HepG2 (cell line): ENCODE measurements around the gene ZCCHC3. TPM values are rescaled to one million over a fixed set of nuclear protein-coding genes. Genes with fewer than 3 reads are reported as not detected.

Source experiments
- ATAC-seq: fragments of 200-7000 bp; cut with Tn5 transposase; 3 replicates; pipeline ENCODE4 v1.9.1; 2020; ENCODE audit warnings: mild to moderate bottlenecking, moderate library complexity
- BruUV-seq: library from RNA; stranded (reverse); fragments of 400-500 nt; replicated peaks from 2 replicates; lab custom pipeline; 2021; lab: Mats Ljungman, UMichigan
- CTCF ChIA-PET: fragments of 300-600 bp; formaldehyde crosslinking; extraction: SDS; loops from one replicate; lab custom pipeline; 2021; ENCODE audit warnings: low total read pairs, inconsistent platforms, low intra/inter-chr PET ratio; lab: Yijun Ruan, JAX
- POLR2A ChIA-PET: fragments of 350-600 bp; sonication (Branson Sonifier 250); formaldehyde crosslinking; loops from one replicate; lab custom pipeline; 2020; ENCODE audit warnings: antibody characterized with exemption, inconsistent platforms; lab: Yijun Ruan, JAX
- DNase-seq: peaks from one replicate; pipeline ENCODE4 v3.0.0-alpha.2; 2015; ENCODE audit warnings: low spot score
- FAIRE-seq: peaks from 3 replicates; lab custom pipeline; 2011; peaks lifted over from hg19 to GRCh38; lab: Jason Lieb, UNC
- H2AFZ ChIP-seq: one replicate; pipeline ENCODE4 v1.6.1; 2011; ENCODE audit warnings: low read length, inconsistent platforms
- H3K27ac ChIP-seq: fragments of 300-600 bp; 3 replicates; pipeline ENCODE4 v1.8.0; 2011; ENCODE audit warnings: mixed run types, mild to moderate bottlenecking, mixed read lengths, low read length, inconsistent platforms; ENCODE audit not compliant: insufficient read depth; ENCODE audit errors: extremely low read length
- H3K27me3 ChIP-seq, 2 experiments: fragments of 200-600 bp in 1 of 2; 2 replicates in 1 of 2; 3 replicates in 1 of 2; pipeline versions ENCODE4 v1.6.0 to v1.8.0; 2011; ENCODE audit warnings: low read length in 2 of 2, mild to moderate bottlenecking in 2 of 2, moderate library complexity in 2 of 2, inconsistent platforms in 1 of 2; ENCODE audit not compliant: insufficient read depth in 2 of 2, control insufficient read depth in 1 of 2
- H3K36me3 ChIP-seq, 2 experiments: fragments of 200-600 bp in 1 of 2; replicated peaks in 1 of 2; 2 replicates in 1 of 2; 3 replicates in 1 of 2; pipeline versions ENCODE4 v1.5.1 to v1.8.0; 2011; ENCODE audit warnings: low read length in 2 of 2, inconsistent platforms in 1 of 2; ENCODE audit not compliant: insufficient read depth in 2 of 2, control insufficient read depth in 1 of 2
- H3K4me1 ChIP-seq: 2 replicates; pipeline ENCODE4 v1.5.1; 2012; ENCODE audit warnings: low read length, inconsistent platforms; ENCODE audit not compliant: insufficient read depth
- H3K4me2 ChIP-seq: 2 replicates; pipeline ENCODE4 v1.6.0; 2011; ENCODE audit warnings: low read depth, low read length, inconsistent platforms
- H3K4me3 ChIP-seq, 3 experiments: fragments of 200-600 bp in 1 of 3; sonication (generic), shearing (Covaris generic) in 1 of 3; replicated peaks in 1 of 3; 2 replicates each; pipeline ENCODE4 v1.5.1; 2011 to 2016; ENCODE audit warnings: low read length in 3 of 3, inconsistent platforms in 2 of 3, low read depth in 2 of 3, mild to moderate bottlenecking in 2 of 3, control low read depth in 1 of 3, mixed read lengths in 1 of 3; ENCODE audit not compliant: insufficient read depth in 1 of 3
- H3K79me2 ChIP-seq: one replicate; pipeline ENCODE4 v1.6.1; 2011; ENCODE audit warnings: low read length, inconsistent platforms; ENCODE audit not compliant: insufficient read depth
- H3K9ac ChIP-seq: 2 replicates; pipeline ENCODE4 v1.6.0; 2011; ENCODE audit warnings: mild to moderate bottlenecking, low read depth, low read length, inconsistent platforms; ENCODE audit not compliant: insufficient read depth
- H3K9me3 ChIP-seq: 2 replicates; pipeline ENCODE4 v1.5.1; 2012; ENCODE audit warnings: mild to moderate bottlenecking, low read length
- H4K20me1 ChIP-seq: 2 replicates; pipeline ENCODE4 v1.6.0; 2011; ENCODE audit warnings: inconsistent platforms, mild to moderate bottlenecking, low read length, moderate library complexity; ENCODE audit not compliant: insufficient read depth
- CREB1 ChIP-seq, 2 experiments: fragments of 450-650 bp in 1 of 2; IDR thresholded peaks; 2 replicates each; pipeline ENCODE4 v1.6.1; 2016 to 2017; ENCODE audit warnings: control low read depth in 1 of 2, mild to moderate bottlenecking in 1 of 2, missing compliant biosample characterization in 1 of 2, missing genetic modification characterization in 1 of 2
- FOSL2 ChIP-seq: sonication (generic); formaldehyde crosslinking; IDR thresholded peaks from 2 replicates; pipeline ENCODE4 v1.4.0; 2020; ENCODE audit warnings: missing genetic modification reagents
- FOXK1 ChIP-seq: sonication (generic); formaldehyde crosslinking; IDR thresholded peaks from 2 replicates; pipeline ENCODE4 v1.4.0; 2020; ENCODE audit warnings: low read depth, missing genetic modification reagents, borderline replicate concordance
- JARID2 ChIP-seq: sonication (generic); formaldehyde crosslinking; IDR thresholded peaks from 2 replicates; pipeline ENCODE4 v1.8.1; 2023; ENCODE audit warnings: missing genetic modification reagents, inconsistent platforms; ENCODE audit not compliant: insufficient replicate concordance
- MAFF ChIP-seq: IDR thresholded peaks from 2 replicates; pipeline ENCODE4 v1.6.1; 2011; ENCODE audit warnings: low read depth, low read length, improper control_type of control experiment
- MAFG ChIP-seq: sonication (generic); formaldehyde crosslinking; IDR thresholded peaks from 2 replicates; pipeline ENCODE4 v1.5.1; 2020; ENCODE audit warnings: mild to moderate bottlenecking, missing genetic modification reagents
- MAFK ChIP-seq, 2 experiments: IDR thresholded peaks in 1 of 2; conservative IDR thresholded peaks in 1 of 2; 2 replicates each; pipeline ENCODE4 v1.6.1; 2011; ENCODE audit warnings: improper control_type of control experiment in 2 of 2, low read length in 2 of 2
- MBD4 ChIP-seq: IDR thresholded peaks from 2 replicates; pipeline ENCODE4 v1.6.1; 2012; ENCODE audit warnings: low read length, inconsistent platforms, borderline replicate concordance
- RARA ChIP-seq: IDR thresholded peaks from 2 replicates; pipeline ENCODE4 v1.6.1; 2016; ENCODE audit warnings: missing genetic modification reagents, missing compliant biosample characterization
- ZNF619 ChIP-seq: sonication (generic); formaldehyde crosslinking; IDR thresholded peaks from 2 replicates; pipeline ENCODE4 v1.4.0; 2020; ENCODE audit warnings: mild to moderate bottlenecking, missing genetic modification reagents
- WGBS: methylation state at CpG from one replicate; pipeline ENCODE4 v1.1.6; 2017; ENCODE audit warnings: low lambda C conversion rate; 5-methylcytosine and 5-hydroxymethylcytosine counted together
- in situ Hi-C: cut with HindIII; loops from 2 replicates; pipeline ENCODE4 v1.10.0; 2017; ENCODE audit warnings: low pct_unique_long_range_greater_than_20kb; ENCODE audit not compliant: extremely low pct_ligation_motif_present
- intact Hi-C: fragments of 100-400 bp; cut with micrococcal nuclease; formaldehyde crosslinking; loops from one replicate; pipeline ENCODE4 v1.10.0; 2022; ENCODE audit not compliant: unreplicated experiment
- polyA plus RNA-seq, 8 experiments: library from polyadenylated mRNA; depleted of rRNA in 3 of 8; stranded (reverse) in 7 of 8; unstranded in 1 of 8; fragments of >200 nt; fragmentation: Illumina TruSeq in 4 of 8; extraction: Trizol in 4 of 8; gene quantifications; 2 replicates each; pipeline versions ENCODE4 v1.2.1 to v1.2.3, GENCODE V29; 2011 to 2016; ENCODE audit warnings: low read depth in 4 of 8, missing spikeins in 1 of 8, mixed read lengths in 1 of 8; ENCODE audit not compliant: insufficient read depth in 1 of 8
- total RNA-seq, 5 experiments: library from RNA; depleted of rRNA; stranded (reverse); fragments of >200 nt; fragmentation: Illumina TruSeq; extraction: Trizol; gene quantifications; 2 replicates each; pipeline ENCODE4 v1.2.3, GENCODE V29; 2016; ENCODE audit warnings: low read depth in 1 of 5
- TF ChIP-seq, protein P1 (sequence below): IDR thresholded peaks from 2 replicates; pipeline ENCODE4 v1.6.1; 2016
- TF ChIP-seq, protein P2 (sequence below): sonication (generic); formaldehyde crosslinking; IDR thresholded peaks from 2 replicates; pipeline ENCODE4 v1.4.0; 2020; ENCODE audit warnings: missing genetic modification reagents
- TF ChIP-seq, protein P3 (sequence below): sonication (generic); formaldehyde crosslinking; IDR thresholded peaks from 2 replicates; pipeline ENCODE4 v1.8.1; 2023; ENCODE audit warnings: mild to moderate bottlenecking, missing genetic modification reagents, borderline replicate concordance

ZCCHC3 gene
- total and polyA plus RNA-seq, 2 of the 13 experiments (the other 11 are each of a cell fraction or from before 2014, with no cell fraction given), result 46.6 to 63.0 TPM

DNA sequence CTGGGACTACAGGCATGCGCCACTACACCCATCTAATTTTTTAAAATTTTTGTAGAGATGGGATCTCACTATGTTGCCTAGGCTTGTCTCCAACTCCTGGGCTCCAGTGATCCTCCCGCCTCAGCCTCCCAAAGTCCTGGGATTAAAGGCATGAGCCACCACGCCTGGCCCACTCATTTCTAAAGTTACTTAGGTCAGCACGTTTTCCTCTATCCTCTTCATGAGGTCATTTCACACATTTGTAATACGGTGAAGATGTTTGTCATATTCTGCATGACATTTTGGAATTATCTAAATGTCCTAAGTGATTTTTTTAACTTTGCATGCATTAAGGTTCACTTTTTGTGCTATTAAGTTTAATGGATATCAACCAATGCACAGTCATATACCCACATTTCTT is 16.0 kb downstream of the ZCCHC3 start:
- POLR2A ChIA-PET, result interaction anchor here (3.7 kb wide), 1 partner anchor 14 kb away, joined by 9 read pairs; no protein-coding TSS in a partner anchor
- in situ Hi-C loops (no loop called here), intact Hi-C loops (no loop called here)
- ATAC-seq (no peak), DNase-seq (no peak), FAIRE-seq (no peak)
- Histone ChIP-seq H3K36me3 (no peaks in the 10 kb centered on the region), H3K79me2 (no peaks in the 10 kb centered on the region), H3K9me3 (no peaks in the 10 kb centered on the region)
- TF ChIP-seq MAFK (conservative IDR thresholded peaks at IDR 0.05 in 1 of 2, IDR thresholded peaks at IDR 0.05 in 1 of 2; ENCODE audit: low read length in 2 of 2) (peak; percentile 62 to 69), MAFF (peak; percentile 31; the same call in 1 of the 2 replicates), CREB1 (IDR thresholded peaks at IDR 0.05) (0 out of 2 replicates have a peak, but pooled peaks have one; percentile 28), CREB1 (CRISPR knock-in tag; IDR thresholded peaks at IDR 0.05) (no peak), FOXK1 (CRISPR knock-in tag) (no peak)
- TF ChIP-seq, all 625 proteins: peak for 3
- Histone ChIP-seq H3K27me3 (no peaks in the 10 kb centered on the region), H3K27ac (no peak overlapping the region), H2AFZ (no peak overlapping the region), H3K4me3 (no peak overlapping the region), H4K20me1 (no peaks in the 10 kb centered on the region), H3K9ac (no peak overlapping the region), H3K4me1 (peaks cover 36% of the 10 kb centered on the region), H3K4me2 (no peak overlapping the region)
- BruUV-seq, result no TSS peak
- WGBS, result 78% methylated on average over 5 of the region's 5 CpGs
- CTCF ChIA-PET, result no interaction called here

DNA sequence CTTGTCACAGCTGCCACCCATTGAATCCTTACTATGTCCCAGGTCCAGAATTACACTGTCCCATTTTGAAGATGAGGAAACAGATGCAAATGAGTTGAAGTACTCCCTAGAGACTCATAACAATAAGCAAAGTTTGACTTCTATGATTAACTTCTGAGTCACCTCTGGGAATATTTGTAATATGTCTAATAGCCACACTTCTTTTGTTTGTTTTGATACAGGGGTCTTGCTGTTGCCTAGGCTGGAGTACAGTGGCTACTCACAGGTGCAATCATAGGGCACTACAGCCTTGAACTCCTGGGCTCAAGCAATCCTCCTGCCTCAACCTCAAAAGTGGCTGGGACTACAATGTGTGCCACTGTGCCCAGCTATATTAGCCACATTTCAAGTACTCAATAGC is 16.6 kb downstream of the ZCCHC3 start:
- FAIRE-seq (no peak), DNase-seq (peak; percentile 60), ATAC-seq (no peak)
- no peaks in the 10 kb centered on the region for H3K36me3 ChIP-seq
- no peaks in the 10 kb centered on the region for H3K79me2 ChIP-seq
- BruUV-seq, result no TSS peak
- intact Hi-C loops, result no loop called here
- no peaks in the 10 kb centered on the region for H3K9me3 ChIP-seq
- no peak overlapping the region for H2AFZ ChIP-seq
- H3K27ac ChIP-seq, result no peak overlapping the region
- no peak overlapping the region for H3K4me2 ChIP-seq
- ChIA-PET POLR2A (interaction anchor here (3.7 kb wide), 1 partner anchor 15 kb away, joined by 9 read pairs; no protein-coding TSS in a partner anchor), CTCF (no interaction called here)
- H4K20me1 ChIP-seq, result no peaks in the 10 kb centered on the region
- no peak overlapping the region for H3K9ac ChIP-seq
- peaks cover 30% of the 10 kb centered on the region for H3K4me1 ChIP-seq
- H3K27me3 ChIP-seq, result no peaks in the 10 kb centered on the region
- no peak overlapping the region for H3K4me3 ChIP-seq
- in situ Hi-C loops, result no loop called here
- TF ChIP-seq, protein P1, sequence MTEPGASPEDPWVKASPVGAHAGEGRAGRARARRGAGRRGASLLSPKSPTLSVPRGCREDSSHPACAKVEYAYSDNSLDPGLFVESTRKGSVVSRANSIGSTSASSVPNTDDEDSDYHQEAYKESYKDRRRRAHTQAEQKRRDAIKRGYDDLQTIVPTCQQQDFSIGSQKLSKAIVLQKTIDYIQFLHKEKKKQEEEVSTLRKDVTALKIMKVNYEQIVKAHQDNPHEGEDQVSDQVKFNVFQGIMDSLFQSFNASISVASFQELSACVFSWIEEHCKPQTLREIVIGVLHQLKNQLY, result no peak
- no peak for TF ChIP-seq MAFG
- TF ChIP-seq, protein P2, sequence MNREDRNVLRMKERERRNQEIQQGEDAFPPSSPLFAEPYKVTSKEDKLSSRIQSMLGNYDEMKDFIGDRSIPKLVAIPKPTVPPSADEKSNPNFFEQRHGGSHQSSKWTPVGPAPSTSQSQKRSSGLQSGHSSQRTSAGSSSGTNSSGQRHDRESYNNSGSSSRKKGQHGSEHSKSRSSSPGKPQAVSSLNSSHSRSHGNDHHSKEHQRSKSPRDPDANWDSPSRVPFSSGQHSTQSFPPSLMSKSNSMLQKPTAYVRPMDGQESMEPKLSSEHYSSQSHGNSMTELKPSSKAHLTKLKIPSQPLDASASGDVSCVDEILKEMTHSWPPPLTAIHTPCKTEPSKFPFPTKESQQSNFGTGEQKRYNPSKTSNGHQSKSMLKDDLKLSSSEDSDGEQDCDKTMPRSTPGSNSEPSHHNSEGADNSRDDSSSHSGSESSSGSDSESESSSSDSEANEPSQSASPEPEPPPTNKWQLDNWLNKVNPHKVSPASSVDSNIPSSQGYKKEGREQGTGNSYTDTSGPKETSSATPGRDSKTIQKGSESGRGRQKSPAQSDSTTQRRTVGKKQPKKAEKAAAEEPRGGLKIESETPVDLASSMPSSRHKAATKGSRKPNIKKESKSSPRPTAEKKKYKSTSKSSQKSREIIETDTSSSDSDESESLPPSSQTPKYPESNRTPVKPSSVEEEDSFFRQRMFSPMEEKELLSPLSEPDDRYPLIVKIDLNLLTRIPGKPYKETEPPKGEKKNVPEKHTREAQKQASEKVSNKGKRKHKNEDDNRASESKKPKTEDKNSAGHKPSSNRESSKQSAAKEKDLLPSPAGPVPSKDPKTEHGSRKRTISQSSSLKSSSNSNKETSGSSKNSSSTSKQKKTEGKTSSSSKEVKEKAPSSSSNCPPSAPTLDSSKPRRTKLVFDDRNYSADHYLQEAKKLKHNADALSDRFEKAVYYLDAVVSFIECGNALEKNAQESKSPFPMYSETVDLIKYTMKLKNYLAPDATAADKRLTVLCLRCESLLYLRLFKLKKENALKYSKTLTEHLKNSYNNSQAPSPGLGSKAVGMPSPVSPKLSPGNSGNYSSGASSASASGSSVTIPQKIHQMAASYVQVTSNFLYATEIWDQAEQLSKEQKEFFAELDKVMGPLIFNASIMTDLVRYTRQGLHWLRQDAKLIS, result no peak
- TF ChIP-seq RARA (CRISPR knock-in tag), result peak; percentile 86
- TF ChIP-seq ZNF619 (CRISPR knock-in tag), result no peak
- no peak for TF ChIP-seq JARID2
- peak; percentile 34; the same call in 1 of the 2 replicates for TF ChIP-seq FOSL2
- TF ChIP-seq, protein P3, sequence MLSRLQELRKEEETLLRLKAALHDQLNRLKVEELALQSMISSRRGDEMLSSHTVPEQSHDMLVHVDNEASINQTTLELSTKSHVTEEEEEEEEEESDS (CRISPR knock-in tag), result no peak
- no peak for TF ChIP-seq MBD4
